Endometrium (tissue), 2 donors: ENCODE results near the gene MYO16.
"Not testable (repeated sequence)": the region's sequence is repeated elsewhere in the genome, so short reads cannot be mapped to it uniquely, and the experiment has no call there.

ENCODE experiments used
- FAIRE-seq: peaks from 2 replicates; lab custom pipeline; 2012; peaks lifted over from hg19 to GRCh38; lab: Jason Lieb, UNC
- donor health status: control.
- donor health status: control.

The MYO16 gene

GRCh38 chr13:108742701-108743451, 113.5 kb downstream of the MYO16 start:
- FAIRE-seq = no peak

GRCh38 chr13:108743522-108743921, 114.1 kb downstream of the MYO16 start:
- FAIRE-seq = no peak

GRCh38 chr13:108747843-108748242, 118.4 kb downstream of the MYO16 start:
- FAIRE-seq = no peak

GRCh38 chr13:108752276-108752675, 122.9 kb downstream of the MYO16 start:
- FAIRE-seq = peak; percentile 60

- FAIRE-seq = no peak
Observed at GRCh38 chr13:108755083-108755482, 125.7 kb downstream of the MYO16 start.

- no peak for FAIRE-seq
Observed at GRCh38 chr13:108760129-108760528, 130.7 kb downstream of the MYO16 start.

- no peak for FAIRE-seq
Observed at GRCh38 chr13:108760541-108760940, 131.1 kb downstream of the MYO16 start.

- no peak for FAIRE-seq
Observed at GRCh38 chr13:108768035-108768434, 138.6 kb downstream of the MYO16 start.

GRCh38 chr13:108769213-108770070, 140.0 kb downstream of the MYO16 start:
- no peak for FAIRE-seq

- FAIRE-seq = no peak
Observed at GRCh38 chr13:108775597-108775996, 146.2 kb downstream of the MYO16 start.

GRCh38 chr13:108776650-108777049, 147.2 kb downstream of the MYO16 start:
- no peak for FAIRE-seq

- FAIRE-seq = no peak
Observed at GRCh38 chr13:108777421-108778420, 148.3 kb downstream of the MYO16 start.

- no peak for FAIRE-seq
Observed at GRCh38 chr13:108779308-108779707, 149.9 kb downstream of the MYO16 start.

GRCh38 chr13:108780706-108781105, 151.3 kb downstream of the MYO16 start:
- no peak for FAIRE-seq

- no peak for FAIRE-seq
Observed at GRCh38 chr13:108781312-108781711, 151.9 kb downstream of the MYO16 start.

- not testable (repeated sequence) for FAIRE-seq
Observed at GRCh38 chr13:108782480-108782879, 153.1 kb downstream of the MYO16 start.

GRCh38 chr13:108785844-108786243, 156.4 kb downstream of the MYO16 start:
- no peak for FAIRE-seq

GRCh38 chr13:108786456-108787200, 157.2 kb downstream of the MYO16 start:
- peak; percentile 50 for FAIRE-seq

GRCh38 chr13:108787700-108788414, 158.4 kb downstream of the MYO16 start:
- no peak for FAIRE-seq

GRCh38 chr13:108789476-108789875, 160.1 kb downstream of the MYO16 start:
- no peak for FAIRE-seq

GRCh38 chr13:108795841-108796240, 166.4 kb downstream of the MYO16 start:
- FAIRE-seq = no peak
